Panc1 (cell line): Measurements from ENCODE around the gene AFP.

ENCODE experiments used
- CTCF ChIP-seq: fragments of 450-650 bp; IDR thresholded peaks from 2 replicates; pipeline ENCODE4 v1.5.1; 2017; ENCODE audit warnings: mild to moderate bottlenecking
- REST ChIP-seq, 2 experiments: IDR thresholded peaks; 2 replicates each; pipeline ENCODE4 v1.6.1; 2011 to 2012; ENCODE audit warnings: low read depth in 2 of 2, control low read depth in 1 of 2, low read length in 1 of 2, mild to moderate bottlenecking in 1 of 2, moderate library complexity in 1 of 2; ENCODE audit not compliant: insufficient read depth in 1 of 2

- TF ChIP-seq CTCF = no peak
- no peak for TF ChIP-seq REST (IDR thresholded peaks at IDR 0.05; ENCODE audit: insufficient read depth in 1 of 2, low read depth in 2 of 2, low read length in 1 of 2)
Observed at GRCh38 chr4:73442275-73442674, 6.3 kb downstream of the AFP start.
